H1 (cell line): ENCODE data around the gene CMSS1. TPM values are rescaled to one million over a fixed set of nuclear protein-coding genes. Genes with fewer than 3 reads are reported as not detected.

Source experiments
- CTCF ChIA-PET: fragments of 300-600 bp; sonication (Branson Sonifier 250); formaldehyde crosslinking; loops from one replicate; lab custom pipeline; 2021; ENCODE audit not compliant: partially characterized antibody; lab: Charles Lee
- POLR2A ChIA-PET: fragments of 300-600 bp; sonication (Branson Sonifier 250); formaldehyde crosslinking; loops from one replicate; lab custom pipeline; 2021; ENCODE audit warnings: inconsistent platforms; ENCODE audit not compliant: partially characterized antibody; lab: Charles Lee
- DNase-seq, 2 experiments: peaks; one replicate each; pipeline versions ENCODE4 v3.0.0 to v3.0.0-alpha.2; 2010 to 2022; ENCODE audit warnings: low spot score in 2 of 2, low read depth in 1 of 2, mixed read lengths in 1 of 2
- FAIRE-seq: peaks from 2 replicates; lab custom pipeline; 2011; peaks lifted over from hg19 to GRCh38; lab: Jason Lieb, UNC
- H2AFZ ChIP-seq: 2 replicates; pipeline ENCODE4 v1.8.1; 2012; ENCODE audit warnings: low read length, inconsistent platforms
- H2AK5ac ChIP-seq: 2 replicates; pipeline ENCODE4 v1.6.1; 2013; ENCODE audit warnings: low read depth, low read length
- H2BK120ac ChIP-seq: replicated peaks from 2 replicates; pipeline ENCODE3; 2013; ENCODE audit warnings: low read depth, low read length, inconsistent platforms
- H2BK12ac ChIP-seq: 2 replicates; pipeline ENCODE4 v1.6.1; 2013; ENCODE audit warnings: low read depth, low read length
- H2BK15ac ChIP-seq: 2 replicates; pipeline ENCODE4 v1.6.1; 2013; ENCODE audit warnings: low read length
- H2BK20ac ChIP-seq: 2 replicates; pipeline ENCODE4 v1.6.1; 2013; ENCODE audit warnings: low read length
- H2BK5ac ChIP-seq: 2 replicates; pipeline ENCODE4 v1.6.1; 2013; ENCODE audit warnings: low read depth, low read length
- H3K14ac ChIP-seq: 2 replicates; pipeline ENCODE4 v1.6.1; 2013; ENCODE audit warnings: inconsistent platforms; ENCODE audit not compliant: insufficient read length
- H3K18ac ChIP-seq: 2 replicates; pipeline ENCODE4 v1.6.1; 2013; ENCODE audit warnings: low read length; ENCODE audit errors: extremely low read depth
- H3K23ac ChIP-seq: 2 replicates; pipeline ENCODE4 v1.6.1; 2013; ENCODE audit warnings: inconsistent platforms; ENCODE audit not compliant: insufficient read length
- H3K23me2 ChIP-seq: 2 replicates; pipeline ENCODE4 v1.6.1; 2013; ENCODE audit warnings: low read depth, low read length
- H3K27ac ChIP-seq: 2 replicates; pipeline ENCODE4 v1.6.1; 2011; ENCODE audit warnings: low read depth, low read length, inconsistent platforms
- H3K27me3 ChIP-seq, 4 experiments: replicated peaks in 1 of 4; 1 replicate in 1 of 4; 2 replicates in 3 of 4; pipeline versions ENCODE4 v1.6.1 to v1.8.1; 2011 to 2013; ENCODE audit warnings: low read length in 3 of 4, mild to moderate bottlenecking in 3 of 4, inconsistent platforms in 2 of 4, mixed read lengths in 2 of 4, moderate library complexity in 1 of 4; ENCODE audit not compliant: control insufficient read depth in 3 of 4, insufficient read depth in 3 of 4; ENCODE audit errors: extremely low read depth in 1 of 4
- H3K36me3 ChIP-seq, 4 experiments: 2 replicates each; pipeline versions ENCODE4 v1.6.1 to v1.8.1; 2011 to 2013; ENCODE audit warnings: mild to moderate bottlenecking in 4 of 4, low read length in 3 of 4, moderate library complexity in 2 of 4, control low read depth in 1 of 4, inconsistent platforms in 1 of 4; ENCODE audit not compliant: insufficient read depth in 4 of 4, control insufficient read depth in 2 of 4
- H3K4ac ChIP-seq: replicated peaks from 2 replicates; pipeline ENCODE3; 2013; ENCODE audit warnings: low read length, low read depth, mixed read lengths, inconsistent platforms; ENCODE audit not compliant: insufficient read length
- H3K4me1 ChIP-seq, 4 experiments: replicated peaks in 1 of 4; 1 replicate in 1 of 4; 2 replicates in 3 of 4; pipeline versions ENCODE4 v1.6.1 to v1.8.1; 2011 to 2013; ENCODE audit warnings: low read length in 3 of 4, inconsistent platforms in 2 of 4, mixed read lengths in 1 of 4; ENCODE audit not compliant: insufficient read depth in 4 of 4, control insufficient read depth in 3 of 4
- H3K4me2 ChIP-seq, 2 experiments: 2 replicates each; pipeline versions ENCODE4 v1.6.1 to v1.8.1; 2011 to 2013; ENCODE audit warnings: low read depth in 2 of 2, low read length in 2 of 2, control low read depth in 1 of 2, inconsistent platforms in 1 of 2, mild to moderate bottlenecking in 1 of 2; ENCODE audit not compliant: insufficient read depth in 1 of 2
- H3K4me3 ChIP-seq, 4 experiments: fragments of 200-600, 300-600 bp in 1 of 4; sonication (generic), shearing (Covaris generic), sonication (Bioruptor Twin) in 1 of 4; 2 replicates each; pipeline versions ENCODE4 v1.5.1 to v1.8.1; 2011 to 2016; ENCODE audit warnings: low read length in 4 of 4, low read depth in 3 of 4, control low read depth in 2 of 4, inconsistent platforms in 2 of 4, mild to moderate bottlenecking in 2 of 4, mixed read lengths in 1 of 4, moderate library complexity in 1 of 4; ENCODE audit not compliant: insufficient read depth in 2 of 4; ENCODE audit errors: extremely low read depth in 1 of 4
- H3K56ac ChIP-seq: replicated peaks from 2 replicates; pipeline ENCODE3; 2013; ENCODE audit warnings: low read depth, mild to moderate bottlenecking, mixed read lengths, low read length, inconsistent platforms; ENCODE audit not compliant: insufficient read length
- H3K79me1 ChIP-seq: 2 replicates; pipeline ENCODE4 v1.6.1; 2013; ENCODE audit warnings: low read depth, low read length, control low read depth
- H3K79me2 ChIP-seq, 2 experiments: 2 replicates each; pipeline versions ENCODE4 v1.6.1 to v1.8.1; 2012 to 2013; ENCODE audit warnings: low read length in 2 of 2, mild to moderate bottlenecking in 2 of 2, inconsistent platforms in 1 of 2; ENCODE audit not compliant: insufficient read depth in 2 of 2, control insufficient read depth in 1 of 2
- H3K9ac ChIP-seq, 4 experiments: replicated peaks in 1 of 4; 1 replicate in 1 of 4; 2 replicates in 3 of 4; pipeline versions ENCODE4 v1.6.1 to v1.8.1; 2011 to 2013; ENCODE audit warnings: low read depth in 3 of 4, low read length in 3 of 4, control low read depth in 2 of 4, mild to moderate bottlenecking in 2 of 4, moderate library complexity in 2 of 4, inconsistent platforms in 1 of 4; ENCODE audit errors: extremely low read depth in 1 of 4
- H3K9me3 ChIP-seq, 2 experiments: 2 replicates each; pipeline versions ENCODE4 v1.6.1 to v1.8.1; 2012 to 2013; ENCODE audit warnings: mild to moderate bottlenecking in 2 of 2, moderate library complexity in 2 of 2, control low read depth in 1 of 2, inconsistent platforms in 1 of 2, low read depth in 1 of 2, low read length in 1 of 2, mixed read lengths in 1 of 2; ENCODE audit not compliant: insufficient read depth in 2 of 2
- H4K20me1 ChIP-seq, 2 experiments: replicated peaks in 1 of 2; 2 replicates each; pipeline versions ENCODE3 to v1.8.1; 2011 to 2013; ENCODE audit warnings: inconsistent platforms in 2 of 2, low read length in 2 of 2, mild to moderate bottlenecking in 1 of 2; ENCODE audit not compliant: insufficient read depth in 2 of 2, control insufficient read depth in 1 of 2
- H4K5ac ChIP-seq: 2 replicates; pipeline ENCODE4 v1.6.1; 2013; ENCODE audit warnings: low read length, low read depth, mixed read lengths, inconsistent platforms; ENCODE audit not compliant: insufficient read length
- H4K8ac ChIP-seq: 2 replicates; pipeline ENCODE4 v1.8.0; 2013; ENCODE audit warnings: mild to moderate bottlenecking, moderate library complexity, low read length, inconsistent platforms; ENCODE audit not compliant: insufficient read depth; ENCODE audit errors: extremely low read depth
- H4K91ac ChIP-seq: replicated peaks from 2 replicates; pipeline ENCODE3; 2013; ENCODE audit warnings: low read length, mixed read lengths, inconsistent platforms; ENCODE audit not compliant: insufficient read length
- CEBPB ChIP-seq: IDR thresholded peaks from 2 replicates; pipeline ENCODE4 v1.6.1; 2012; ENCODE audit warnings: low read depth, low read length
- JUN ChIP-seq: IDR thresholded peaks from 2 replicates; pipeline ENCODE4 v1.6.1; 2011; ENCODE audit warnings: low read depth, mild to moderate bottlenecking, improper control_type of control experiment, low read length
- WGBS, 2 experiments: shearing (Covaris generic) in 1 of 2; methylation state at CpG; one replicate each; pipeline versions ENCODE4 v1.1.6 to v1.1.7; 2013 to 2015; ENCODE audit warnings: low lambda C conversion rate in 2 of 2, mixed read lengths in 2 of 2, inconsistent platforms in 1 of 2, low coverage in 1 of 2, missing lambda C conversion rate in 1 of 2; ENCODE audit not compliant: insufficient replicate concordance in 2 of 2, insufficient coverage in 1 of 2, insufficient read length in 1 of 2; ENCODE audit errors: extremely low coverage in 1 of 2, missing lambda C conversion rate in 1 of 2; 5-methylcytosine and 5-hydroxymethylcytosine counted together
- polyA plus RNA-seq, 7 experiments: library from polyadenylated mRNA; depleted of rRNA in 3 of 7; stranded (reverse) in 5 of 7; unstranded in 2 of 7; fragments of >200 nt in 5 of 7; fragments of 200-250 nt in 2 of 7; gene quantifications; 1 replicate in 5 of 7; 2 replicates in 1 of 7; 4 replicates in 1 of 7; pipeline versions ENCODE4 v1.2.1 to v1.2.3, GENCODE V29; 2011 to 2013; ENCODE audit warnings: missing spikeins in 2 of 7, mixed read lengths in 2 of 7
- total RNA-seq: library from RNA; stranded (reverse); fragmentation: NEBNext Ultra II Directional; extraction: Animal tissue kit (Norgen Biotek cat#: 25700); gene quantifications from 2 replicates; pipeline ENCODE4 v1.2.1, GENCODE V29; 2021

Gene CMSS1
- total and polyA plus RNA-seq, 2 of the 8 experiments (the other 6 are each of a cell fraction or from before 2014, with no cell fraction given), result 15.2 to 75.1 TPM

DNA sequence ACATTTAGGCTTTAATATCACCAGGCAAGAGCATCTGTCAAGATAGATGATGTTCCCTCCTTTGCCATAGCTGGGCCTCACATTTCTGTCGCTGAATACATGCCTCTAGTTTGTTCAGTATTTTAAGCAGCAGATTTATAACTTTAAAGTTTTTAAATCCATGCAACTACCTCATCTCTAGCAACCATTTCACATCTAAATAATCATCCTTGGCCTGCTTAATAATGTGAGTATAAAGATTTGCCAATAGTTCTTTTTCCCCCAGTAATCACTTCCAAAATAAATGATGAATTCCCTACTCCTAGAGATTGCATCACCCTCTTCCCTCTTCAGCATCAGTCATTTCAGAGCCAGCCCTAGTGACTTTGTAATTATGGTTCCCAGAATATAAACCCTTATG lies 332.8 kb downstream of the CMSS1 start:
- no peak overlapping the region for H4K8ac ChIP-seq
- H2BK12ac ChIP-seq, result no peak overlapping the region
- H2AK5ac ChIP-seq, result no peak overlapping the region
- no peak overlapping the region for H2AFZ ChIP-seq
- H3K36me3 ChIP-seq, result peaks cover 0 to 8% (median 1%) of the 10 kb centered on the region in 4 experiments; a peak in 3 of 8 replicates
- H3K18ac ChIP-seq, result no peak overlapping the region
- TF ChIP-seq JUN, result no peak
- TF ChIP-seq CEBPB, result peak; percentile 61; the same call in 1 of the 2 replicates
- no peak overlapping the region for H2BK15ac ChIP-seq
- H2BK5ac ChIP-seq, result no peak overlapping the region
- FAIRE-seq (no peak), DNase-seq (no peak)
- no peak overlapping the region for H3K9ac ChIP-seq
- H4K91ac ChIP-seq, result no peak overlapping the region
- no peaks in the 10 kb centered on the region for H4K20me1 ChIP-seq
- WGBS, 2 experiments, result 82% methylated on average over 1 of the region's 1 CpG; no CpG with 5 or more reads in 1 of the 2 experiments
- POLR2A ChIA-PET, result no interaction called here
- H3K4ac ChIP-seq, result no peak overlapping the region
- no peak overlapping the region for H2BK120ac ChIP-seq
- no peak overlapping the region for H2BK20ac ChIP-seq
- no peak overlapping the region for H3K27ac ChIP-seq
- no peaks in the 10 kb centered on the region for H3K4me1 ChIP-seq
- CTCF ChIA-PET, result interaction anchor here (0.6 to 1.4 kb wide), 2 partner anchors 53 to 58 kb away, joined by 3 read pairs; no protein-coding TSS in a partner anchor
- H3K9me3 ChIP-seq, result peaks cover 2 to 6% of the 10 kb centered on the region in 2 experiments; a peak in 1 of 4 replicates
- H3K27me3 ChIP-seq, result no peaks in the 10 kb centered on the region
- no peaks in the 10 kb centered on the region for H3K79me2 ChIP-seq
- no peak overlapping the region for H3K56ac ChIP-seq
- H3K4me3 ChIP-seq, result no peak overlapping the region
- no peak overlapping the region for H3K4me2 ChIP-seq
- H3K23ac ChIP-seq, result no peak overlapping the region
- H3K14ac ChIP-seq, result no peak overlapping the region
- no peak overlapping the region for H4K5ac ChIP-seq
- no peaks in the 10 kb centered on the region for H3K23me2 ChIP-seq
- no peaks in the 10 kb centered on the region for H3K79me1 ChIP-seq
